ENCODE results near the gene NLN. TPM values are rescaled to one million over a fixed set of nuclear protein-coding genes. Genes with fewer than 3 reads are reported as not detected.

Gene NLN
- total and polyA plus RNA-seq, 7 experiments from 2014 or later: 2.5 to 11.9 (median 3.6) TPM

- Mint-ChIP-seq H3K4me1 (peaks cover 0 to 17% (median 10%) of the 10 kb centered on the region in 7 donors), H3K27ac (no peak overlapping the region), H3K4me3 (no peak overlapping the region), H3K36me3 (peaks cover 0 to 14% (median 11%) of the 10 kb centered on the region in 5 donors), H3K27me3 (no peaks in the 10 kb centered on the region), H3K9me3 (no peaks in the 10 kb centered on the region)
- DNase-seq: no peak
- no peak for ATAC-seq
- H3K27me3 ChIP-seq (ENCODE audit: control insufficient read depth in 2 of 2, insufficient read depth in 2 of 2, low read length in 2 of 2): no peaks in the 10 kb centered on the region
- no peak overlapping the region for H3K27ac ChIP-seq (ENCODE audit: low read depth, low read length)
- intact Hi-C loops (cut with micrococcal nuclease): loop anchor here in 1 of 2 donors (2.0 kb wide), 1 partner anchor 14 kb away; no protein-coding TSS in a partner anchor
- no peaks in the 10 kb centered on the region for H3K36me3 ChIP-seq (ENCODE audit: control insufficient read depth in 2 of 3, insufficient read depth in 3 of 3, low read length in 3 of 3)
- POLR2A ChIA-PET: no interaction called here
- no peak overlapping the region for H3K4me3 ChIP-seq (ENCODE audit: low read length)
- no peaks in the 10 kb centered on the region for H3K9me3 ChIP-seq (ENCODE audit: control insufficient read depth in 2 of 3, low read length in 3 of 3)
- CTCF ChIA-PET: no interaction called here
- peaks cover 0 to 6% of the 10 kb centered on the region in 2 donors for H3K4me1 ChIP-seq (ENCODE audit: control insufficient read depth in 2 of 2, insufficient read depth in 2 of 2, low read length in 2 of 2)
Measured at GRCh38 chr5:65818592-65818991, 96.6 kb downstream of the NLN start.

DNA sequence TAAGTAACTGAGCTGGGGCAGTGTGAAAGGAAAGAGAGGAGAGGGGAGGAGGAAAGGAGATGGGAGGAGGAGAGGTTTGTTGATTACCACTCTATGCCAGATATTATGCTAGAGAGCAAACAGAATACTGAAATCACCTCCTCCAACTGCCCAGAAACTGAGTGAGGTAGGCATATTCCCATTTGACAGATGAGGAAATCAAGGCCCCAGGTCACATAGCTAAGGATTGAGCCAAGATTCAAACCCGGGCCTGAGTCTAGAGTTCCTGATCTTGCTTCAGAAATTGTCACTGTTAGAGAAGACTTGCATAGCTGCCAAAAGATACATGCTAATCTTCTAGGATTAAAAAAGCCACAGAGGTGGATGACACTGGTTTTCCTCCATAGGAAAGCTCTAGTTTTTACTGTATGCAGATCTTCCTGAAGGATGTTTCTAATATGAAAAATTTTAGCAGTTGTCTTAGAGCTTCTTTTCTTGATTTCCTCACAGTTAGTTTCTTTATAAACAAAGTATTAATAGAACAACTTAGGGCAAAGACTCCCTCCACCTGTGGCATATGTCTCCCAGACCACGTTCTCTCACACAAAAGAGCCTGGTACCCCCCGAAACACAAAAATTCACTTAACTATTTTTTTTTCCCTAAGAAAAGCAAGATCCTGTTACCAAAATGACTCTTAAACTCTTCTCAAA, 97.4 kb downstream of the NLN start:
- Histone ChIP-seq H3K27ac (ENCODE audit: low read depth, low read length) (no peak overlapping the region), H3K4me1 (ENCODE audit: control insufficient read depth in 2 of 2, insufficient read depth in 2 of 2, low read length in 2 of 2) (peaks cover 0 to 6% of the 10 kb centered on the region in 2 donors), H3K36me3 (ENCODE audit: control insufficient read depth in 2 of 3, insufficient read depth in 3 of 3, low read length in 3 of 3) (no peaks in the 10 kb centered on the region), H3K27me3 (ENCODE audit: control insufficient read depth in 2 of 2, insufficient read depth in 2 of 2, low read length in 2 of 2) (no peaks in the 10 kb centered on the region), H3K9me3 (ENCODE audit: control insufficient read depth in 2 of 3, low read length in 3 of 3) (no peaks in the 10 kb centered on the region), H3K4me3 (ENCODE audit: low read length) (no peak overlapping the region)
- peak overlapping the region in 3 of 9 donors; percentile 5 to 46 (median 12) for H3K27ac Mint-ChIP-seq
- H3K27me3 Mint-ChIP-seq: no peaks in the 10 kb centered on the region
- H3K36me3 Mint-ChIP-seq: peaks cover 0 to 16% (median 8%) of the 10 kb centered on the region in 5 donors
- H3K4me1 Mint-ChIP-seq: peaks cover 0 to 14% (median 10%) of the 10 kb centered on the region in 7 donors
- intact Hi-C loops (cut with micrococcal nuclease): loop anchor here in 1 of 2 donors (2.0 kb wide), 1 partner anchor 15 kb away; no protein-coding TSS in a partner anchor
- CTCF ChIA-PET: no interaction called here
- ATAC-seq: no peak
- DNase-seq: no peak
- no peaks in the 10 kb centered on the region for H3K9me3 Mint-ChIP-seq
- no peak overlapping the region for H3K4me3 Mint-ChIP-seq
- POLR2A ChIA-PET: interaction anchor here (0.8 to 1.1 kb wide), 2 partner anchors 11 to 42 kb away, joined by 3 read pairs; no protein-coding TSS in a partner anchor

- no peak for ATAC-seq
- H3K36me3 ChIP-seq (ENCODE audit: control insufficient read depth in 2 of 3, insufficient read depth in 3 of 3, low read length in 3 of 3): no peaks in the 10 kb centered on the region
Measured at GRCh38 chr5:65819905-65820240, 97.9 kb downstream of the NLN start.

GRCh38 chr5:65820373-65820772, 98.4 kb downstream of the NLN start:
- CTCF ChIA-PET: no interaction called here

More at GRCh38 chr5:65819905-65820240, 97.9 kb downstream of the NLN start:
- DNase-seq: no peak
- Histone ChIP-seq H3K4me1 (ENCODE audit: control insufficient read depth in 2 of 2, insufficient read depth in 2 of 2, low read length in 2 of 2) (peaks cover 0 to 6% of the 10 kb centered on the region in 2 donors), H3K27me3 (ENCODE audit: control insufficient read depth in 2 of 2, insufficient read depth in 2 of 2, low read length in 2 of 2) (no peaks in the 10 kb centered on the region), H3K27ac (ENCODE audit: low read depth, low read length) (no peak overlapping the region), H3K4me3 (ENCODE audit: low read length) (no peak overlapping the region), H3K9me3 (ENCODE audit: control insufficient read depth in 2 of 3, low read length in 3 of 3) (no peaks in the 10 kb centered on the region)
- H3K27ac Mint-ChIP-seq: peak overlapping the region in 3 of 9 donors; percentile 5 to 46 (median 11)
- peaks cover 0 to 18% (median 7%) of the 10 kb centered on the region in 5 donors for H3K36me3 Mint-ChIP-seq
- H3K4me1 Mint-ChIP-seq: peaks cover 0 to 14% (median 10%) of the 10 kb centered on the region in 7 donors
- ChIA-PET CTCF (no interaction called here), POLR2A (interaction anchor here (0.8 to 1.1 kb wide), 2 partner anchors 11 to 42 kb away, joined by 3 read pairs; no protein-coding TSS in a partner anchor)
- intact Hi-C loops (cut with micrococcal nuclease): loop anchor here in 1 of 2 donors (2.0 kb wide), 1 partner anchor 15 kb away; no protein-coding TSS in a partner anchor
- H3K27me3 Mint-ChIP-seq: no peaks in the 10 kb centered on the region
- no peak overlapping the region for H3K4me3 Mint-ChIP-seq
- H3K9me3 Mint-ChIP-seq: no peaks in the 10 kb centered on the region

GRCh38 chr5:65821966-65822365, 100.0 kb downstream of the NLN start:
- Mint-ChIP-seq H3K4me1 (peaks cover 0 to 28% (median 18%) of the 10 kb centered on the region in 7 donors), H3K27me3 (no peaks in the 10 kb centered on the region), H3K4me3 (no peak overlapping the region), H3K36me3 (peaks cover 0 to 11% (median 4%) of the 10 kb centered on the region in 5 donors), H3K9me3 (no peaks in the 10 kb centered on the region), H3K27ac (no peak overlapping the region)
- intact Hi-C loops (cut with micrococcal nuclease): no loop called here
- CTCF ChIA-PET: no interaction called here
- DNase-seq (no peak), ATAC-seq (no peak)
- no peaks in the 10 kb centered on the region for H3K27me3 ChIP-seq (ENCODE audit: control insufficient read depth in 2 of 2, insufficient read depth in 2 of 2, low read length in 2 of 2)
- POLR2A ChIA-PET: no interaction called here
- H3K4me3 ChIP-seq (ENCODE audit: low read length): no peak overlapping the region
- peaks cover 0 to 6% of the 10 kb centered on the region in 2 donors for H3K4me1 ChIP-seq (ENCODE audit: control insufficient read depth in 2 of 2, insufficient read depth in 2 of 2, low read length in 2 of 2)
- no peaks in the 10 kb centered on the region for H3K9me3 ChIP-seq (ENCODE audit: control insufficient read depth in 2 of 3, low read length in 3 of 3)
- H3K36me3 ChIP-seq (ENCODE audit: control insufficient read depth in 2 of 3, insufficient read depth in 3 of 3, low read length in 3 of 3): no peaks in the 10 kb centered on the region
- no peak overlapping the region for H3K27ac ChIP-seq (ENCODE audit: low read depth, low read length)

More at GRCh38 chr5:65820373-65820772, 98.4 kb downstream of the NLN start:
- no peaks in the 10 kb centered on the region for H3K27me3 ChIP-seq (ENCODE audit: control insufficient read depth in 2 of 2, insufficient read depth in 2 of 2, low read length in 2 of 2)
- peaks cover 0 to 6% of the 10 kb centered on the region in 2 donors for H3K4me1 ChIP-seq (ENCODE audit: control insufficient read depth in 2 of 2, insufficient read depth in 2 of 2, low read length in 2 of 2)
- POLR2A ChIA-PET: interaction anchor here (0.8 to 1.1 kb wide), 2 partner anchors 12 to 41 kb away, joined by 3 read pairs; no protein-coding TSS in a partner anchor
- intact Hi-C loops (cut with micrococcal nuclease): no loop called here
- Mint-ChIP-seq H3K9me3 (no peaks in the 10 kb centered on the region), H3K4me1 (peaks cover 0 to 17% (median 11%) of the 10 kb centered on the region in 7 donors), H3K27ac (no peak overlapping the region), H3K36me3 (peaks cover 0 to 13% (median 4%) of the 10 kb centered on the region in 5 donors), H3K4me3 (no peak overlapping the region), H3K27me3 (no peaks in the 10 kb centered on the region)
- H3K4me3 ChIP-seq (ENCODE audit: low read length): no peak overlapping the region
- H3K9me3 ChIP-seq (ENCODE audit: control insufficient read depth in 2 of 3, low read length in 3 of 3): no peaks in the 10 kb centered on the region
- H3K36me3 ChIP-seq (ENCODE audit: control insufficient read depth in 2 of 3, insufficient read depth in 3 of 3, low read length in 3 of 3): no peaks in the 10 kb centered on the region
- DNase-seq (no peak), ATAC-seq (no peak)
- no peak overlapping the region for H3K27ac ChIP-seq (ENCODE audit: low read depth, low read length)

GRCh38 chr5:65822710-65823109, 100.7 kb downstream of the NLN start:
- Histone ChIP-seq H3K4me1 (ENCODE audit: control insufficient read depth in 2 of 2, insufficient read depth in 2 of 2, low read length in 2 of 2) (peaks cover 0 to 6% of the 10 kb centered on the region in 2 donors), H3K27ac (ENCODE audit: low read depth, low read length) (no peak overlapping the region), H3K36me3 (ENCODE audit: control insufficient read depth in 2 of 3, insufficient read depth in 3 of 3, low read length in 3 of 3) (no peaks in the 10 kb centered on the region), H3K27me3 (ENCODE audit: control insufficient read depth in 2 of 2, insufficient read depth in 2 of 2, low read length in 2 of 2) (no peaks in the 10 kb centered on the region), H3K4me3 (ENCODE audit: low read length) (no peak overlapping the region), H3K9me3 (ENCODE audit: control insufficient read depth in 2 of 3, low read length in 3 of 3) (no peaks in the 10 kb centered on the region)
- ChIA-PET CTCF (no interaction called here), POLR2A (no interaction called here)
- H3K27ac Mint-ChIP-seq: no peak overlapping the region
- intact Hi-C loops (cut with micrococcal nuclease): no loop called here
- peaks cover 0 to 28% (median 18%) of the 10 kb centered on the region in 7 donors for H3K4me1 Mint-ChIP-seq
- H3K36me3 Mint-ChIP-seq: peaks cover 0 to 11% (median 4%) of the 10 kb centered on the region in 5 donors
- H3K4me3 Mint-ChIP-seq: no peak overlapping the region
- H3K9me3 Mint-ChIP-seq: no peaks in the 10 kb centered on the region
- ATAC-seq: no peak
- no peak for DNase-seq
- no peaks in the 10 kb centered on the region for H3K27me3 Mint-ChIP-seq
